K562 (cell line): ENCODE measurements around the gene GLOD4. TPM values are rescaled to one million over a fixed set of nuclear protein-coding genes. Genes with fewer than 3 reads are reported as not detected.

Experiments
- ATAC-seq: fragments of 200-7000 bp; cut with Tn5 transposase; 3 replicates; pipeline ENCODE4 v1.9.1; 2020; ENCODE audit warnings: moderate library complexity
- BruUV-seq: library from RNA; stranded (reverse); fragments of 400-500 nt; replicated peaks from 2 replicates; lab custom pipeline; 2021; lab: Mats Ljungman, UMichigan
- CTCF ChIA-PET: fragments of 300-600 bp; formaldehyde crosslinking; extraction: SDS; loops from one replicate; lab custom pipeline; 2021; ENCODE audit warnings: low intra/inter-chr PET ratio; lab: Yijun Ruan, JAX
- POLR2A ChIA-PET: fragments of 300-600, 350-650 bp; sonication (Branson Sonifier 250); formaldehyde crosslinking; extraction: SDS; loops from one replicate; lab custom pipeline; 2021; ENCODE audit warnings: antibody characterized with exemption, inconsistent platforms; lab: Yijun Ruan, JAX
- DNase-seq, 4 experiments: peaks; one replicate each; pipeline versions ENCODE4 v3.0.0 to v3.0.0-alpha.2; 2011 to 2018; ENCODE audit warnings: low spot score in 3 of 4, mixed read lengths in 3 of 4; ENCODE audit errors: extremely low read depth in 1 of 4
- FAIRE-seq: peaks from 2 replicates; lab custom pipeline; 2011; peaks lifted over from hg19 to GRCh38; lab: Jason Lieb, UNC
- H2AFZ ChIP-seq: 2 replicates; pipeline ENCODE4 v1.6.0; 2011; ENCODE audit warnings: low read depth, low read length, control low read depth, inconsistent platforms
- H3K27ac ChIP-seq: fragments of 200-600 bp; 3 replicates; pipeline ENCODE4 v1.8.0; 2011; ENCODE audit warnings: low read depth, mild to moderate bottlenecking, control low read depth, inconsistent platforms, low read length, moderate library complexity, mixed read lengths; ENCODE audit errors: extremely low read depth
- H3K27me3 ChIP-seq, 2 experiments: fragments of 300-600 bp in 1 of 2; 2 replicates in 1 of 2; 3 replicates in 1 of 2; pipeline versions ENCODE4 v1.6.0 to v1.8.0; 2011; ENCODE audit warnings: inconsistent platforms in 2 of 2, low read length in 2 of 2, mild to moderate bottlenecking in 1 of 2, mixed read lengths in 1 of 2, moderate library complexity in 1 of 2; ENCODE audit not compliant: control insufficient read depth in 2 of 2, insufficient read depth in 2 of 2
- H3K36me3 ChIP-seq: fragments of 300-600 bp; 3 replicates; pipeline ENCODE4 v1.8.0; 2011; ENCODE audit warnings: mild to moderate bottlenecking, low read length, inconsistent platforms; ENCODE audit not compliant: control insufficient read depth, insufficient read depth
- H3K4me1 ChIP-seq, 2 experiments: fragments of 200-600 bp in 1 of 2; replicated peaks in 1 of 2; 2 replicates in 1 of 2; 3 replicates in 1 of 2; pipeline versions ENCODE4 v1.5.1 to v1.8.0; 2011; ENCODE audit warnings: inconsistent platforms in 2 of 2, low read length in 2 of 2, mild to moderate bottlenecking in 1 of 2, mixed read lengths in 1 of 2, moderate library complexity in 1 of 2; ENCODE audit not compliant: control insufficient read depth in 2 of 2, insufficient read depth in 2 of 2
- H3K4me2 ChIP-seq: 2 replicates; pipeline ENCODE4 v1.6.1; 2011; ENCODE audit warnings: low read length, control low read depth, inconsistent platforms, mixed read lengths; ENCODE audit not compliant: insufficient read depth
- H3K4me3 ChIP-seq: fragments of 200-600 bp; sonication (generic), shearing (Covaris generic); 2 replicates; pipeline ENCODE4 v1.5.1; 2016; ENCODE audit warnings: control low read depth, inconsistent platforms
- H3K79me2 ChIP-seq: fragments of 200-600 bp; 3 replicates; pipeline ENCODE4 v1.8.0; 2011; ENCODE audit warnings: low read length, inconsistent platforms; ENCODE audit not compliant: control insufficient read depth, insufficient read depth
- H3K9ac ChIP-seq, 2 experiments: 2 replicates each; pipeline versions ENCODE4 v1.6.0 to v1.6.1; 2011; ENCODE audit warnings: low read depth in 2 of 2, low read length in 2 of 2, control low read depth in 1 of 2, inconsistent platforms in 1 of 2, mild to moderate bottlenecking in 1 of 2, mixed read lengths in 1 of 2; ENCODE audit not compliant: insufficient read depth in 1 of 2
- H3K9me1 ChIP-seq: one replicate; pipeline ENCODE4 v1.6.0; 2011; ENCODE audit warnings: inconsistent platforms, mild to moderate bottlenecking, low read length, moderate library complexity; ENCODE audit not compliant: control insufficient read depth, insufficient read depth
- H3K9me3 ChIP-seq: replicated peaks from 2 replicates; pipeline ENCODE4 v1.5.1; 2011; ENCODE audit warnings: low read depth, low read length, inconsistent platforms; ENCODE audit not compliant: control insufficient read depth, insufficient read depth
- H4K20me1 ChIP-seq: replicated peaks from 2 replicates; pipeline ENCODE4 v1.6.1; 2011; ENCODE audit warnings: low read length, inconsistent platforms, mixed read lengths; ENCODE audit not compliant: control insufficient read depth, insufficient read depth
- CHCHD3 ChIP-seq: fragments of 250-450 bp; sonication (Bioruptor Pico); IDR thresholded peaks from 2 replicates; pipeline ENCODE4 v2.1.2; 2022; ENCODE audit warnings: mild to moderate bottlenecking
- CHD1 ChIP-seq: fragments of 200-600 bp; sonication (generic); IDR thresholded peaks from one replicate; pipeline ENCODE4 v1.6.1; 2012; ENCODE audit warnings: mild to moderate bottlenecking, moderate library complexity, low read length, inconsistent platforms
- MCM3 ChIP-seq: fragments of 450-650 bp; IDR thresholded peaks from 2 replicates; pipeline ENCODE4 v1.6.1; 2016
- MXI1 ChIP-seq: IDR thresholded peaks from 2 replicates; pipeline ENCODE4 v1.6.1; 2011; ENCODE audit warnings: low read depth, mild to moderate bottlenecking, improper control_type of control experiment, low read length
- TAF15 ChIP-seq: fragments of 200-400 bp; formaldehyde crosslinking; IDR thresholded peaks from 2 replicates; pipeline ENCODE4 v1.6.1; 2017; ENCODE audit warnings: mild to moderate bottlenecking, low read depth, low read length, moderate library complexity
- ZNF253 ChIP-seq: fragments of 250-450 bp; sonication (Bioruptor Pico); conservative IDR thresholded peaks from 2 replicates; pipeline ENCODE4 v1.6.1; 2021; ENCODE audit warnings: mild to moderate bottlenecking
- WGBS: fragments of 100-300 bp; shearing (Covaris generic); methylation state at CpG from one replicate; pipeline ENCODE4 v1.1.6; 2016; ENCODE audit warnings: low coverage, mixed read lengths; ENCODE audit not compliant: insufficient coverage; ENCODE audit errors: missing lambda C conversion rate; 5-methylcytosine and 5-hydroxymethylcytosine counted together
- in situ Hi-C: fragments of 300-500 bp; cut with MboI; formaldehyde crosslinking; loops from 4 replicates; pipeline ENCODE4 v1.15.0; 2018; ENCODE audit warnings: inconsistent platforms, mixed read lengths
- intact Hi-C: fragments of 100-400 bp; cut with micrococcal nuclease; formaldehyde crosslinking; loops from 2 replicates; pipeline ENCODE4 v1.14.2; 2022
- polyA plus RNA-seq, 8 experiments: library from polyadenylated mRNA; depleted of rRNA in 4 of 8; stranded (reverse) in 5 of 8; unstranded in 3 of 8; fragments of >200 nt; fragmentation: Nextera tagmentation in 2 of 8; fragmentation: Illumina TruSeq in 1 of 8; extraction: Ambion mirVana in 2 of 8; extraction: Trizol in 1 of 8; gene quantifications; 2 replicates each; pipeline versions ENCODE4 v1.2.1 to v1.2.3, GENCODE V29; 2011 to 2014; ENCODE audit warnings: inconsistent platforms in 1 of 8, missing spikeins in 1 of 8
- total RNA-seq, 7 experiments: library from RNA; depleted of rRNA in 6 of 7; stranded (reverse); fragments of >200 nt in 6 of 7; fragmentation: Illumina TruSeq in 2 of 7; extraction: Trizol in 2 of 7; gene quantifications; 2 replicates each; pipeline versions ENCODE4 v1.2.1 to v1.2.3, GENCODE V29; 2011 to 2021; ENCODE audit warnings: low replicate concordance in 1 of 7
- TF ChIP-seq, protein P1 (sequence below): IDR thresholded peaks from 2 replicates; pipeline ENCODE4 v1.6.1; 2011; ENCODE audit warnings: borderline replicate concordance, low read depth, mild to moderate bottlenecking, moderate library complexity, low read length; ENCODE audit not compliant: insufficient read depth, poor library complexity, severe bottlenecking
- TF ChIP-seq, protein P2 (sequence below): sonication (generic); formaldehyde crosslinking; IDR thresholded peaks from 2 replicates; pipeline ENCODE4 v1.8.1; 2023; ENCODE audit warnings: mild to moderate bottlenecking, missing genetic modification reagents
- TF ChIP-seq, protein P3 (sequence below): fragments of 450-650 bp; formaldehyde crosslinking; IDR thresholded peaks from 2 replicates; pipeline ENCODE4 v1.4.0; 2022; ENCODE audit warnings: missing genetic modification characterization
- TF ChIP-seq, protein P4 (sequence below): fragments of 450-650 bp; formaldehyde crosslinking; IDR thresholded peaks from 2 replicates; pipeline ENCODE4 v1.4.0; 2022; ENCODE audit warnings: missing genetic modification characterization
- TF ChIP-seq, protein P5 (sequence below), 3 experiments: IDR thresholded peaks in 2 of 3; conservative IDR thresholded peaks in 1 of 3; 2 replicates each; pipeline ENCODE4 v1.5.1; 2011 to 2012; ENCODE audit warnings: low read length in 3 of 3, mild to moderate bottlenecking in 3 of 3, control low read depth in 2 of 3, improper control_type of control experiment in 1 of 3, inconsistent platforms in 1 of 3, low read depth in 1 of 3, mixed read lengths in 1 of 3, moderate library complexity in 1 of 3; ENCODE audit not compliant: insufficient read depth in 2 of 3

The GLOD4 gene
- total and polyA plus RNA-seq, 9 of the 15 experiments (the other 6 are each of a cell fraction or from before 2014, with no cell fraction given): 52.0 to 109 (median 64.9) TPM

DNA sequence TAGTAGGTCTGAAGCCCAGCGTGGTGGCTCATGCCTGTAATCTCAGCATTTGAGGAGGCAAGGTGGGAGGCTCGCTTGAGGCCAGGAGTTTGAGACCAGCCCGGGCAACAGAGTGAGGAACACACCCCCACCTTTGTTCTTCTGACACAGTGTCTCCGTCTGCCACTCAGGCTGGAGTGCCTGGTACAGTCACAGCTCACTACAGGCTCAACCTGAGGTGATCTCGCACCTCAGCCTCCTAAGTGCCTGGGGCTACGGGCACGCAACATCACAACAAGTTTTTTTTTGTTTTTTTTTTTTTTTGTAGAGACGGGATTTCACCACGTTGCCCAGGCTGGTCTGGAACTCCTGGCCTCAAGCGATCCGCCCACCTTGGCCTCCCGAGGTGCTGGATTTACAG lies 56.3 kb downstream of the GLOD4 start:
- H2AFZ ChIP-seq: no peak overlapping the region
- CTCF ChIA-PET: no interaction called here
- TF ChIP-seq, protein P1, sequence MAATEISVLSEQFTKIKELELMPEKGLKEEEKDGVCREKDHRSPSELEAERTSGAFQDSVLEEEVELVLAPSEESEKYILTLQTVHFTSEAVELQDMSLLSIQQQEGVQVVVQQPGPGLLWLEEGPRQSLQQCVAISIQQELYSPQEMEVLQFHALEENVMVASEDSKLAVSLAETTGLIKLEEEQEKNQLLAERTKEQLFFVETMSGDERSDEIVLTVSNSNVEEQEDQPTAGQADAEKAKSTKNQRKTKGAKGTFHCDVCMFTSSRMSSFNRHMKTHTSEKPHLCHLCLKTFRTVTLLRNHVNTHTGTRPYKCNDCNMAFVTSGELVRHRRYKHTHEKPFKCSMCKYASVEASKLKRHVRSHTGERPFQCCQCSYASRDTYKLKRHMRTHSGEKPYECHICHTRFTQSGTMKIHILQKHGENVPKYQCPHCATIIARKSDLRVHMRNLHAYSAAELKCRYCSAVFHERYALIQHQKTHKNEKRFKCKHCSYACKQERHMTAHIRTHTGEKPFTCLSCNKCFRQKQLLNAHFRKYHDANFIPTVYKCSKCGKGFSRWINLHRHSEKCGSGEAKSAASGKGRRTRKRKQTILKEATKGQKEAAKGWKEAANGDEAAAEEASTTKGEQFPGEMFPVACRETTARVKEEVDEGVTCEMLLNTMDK: no peak
- no peak for TF ChIP-seq MCM3
- TF ChIP-seq CHD1: no peak
- TF ChIP-seq, protein P2, sequence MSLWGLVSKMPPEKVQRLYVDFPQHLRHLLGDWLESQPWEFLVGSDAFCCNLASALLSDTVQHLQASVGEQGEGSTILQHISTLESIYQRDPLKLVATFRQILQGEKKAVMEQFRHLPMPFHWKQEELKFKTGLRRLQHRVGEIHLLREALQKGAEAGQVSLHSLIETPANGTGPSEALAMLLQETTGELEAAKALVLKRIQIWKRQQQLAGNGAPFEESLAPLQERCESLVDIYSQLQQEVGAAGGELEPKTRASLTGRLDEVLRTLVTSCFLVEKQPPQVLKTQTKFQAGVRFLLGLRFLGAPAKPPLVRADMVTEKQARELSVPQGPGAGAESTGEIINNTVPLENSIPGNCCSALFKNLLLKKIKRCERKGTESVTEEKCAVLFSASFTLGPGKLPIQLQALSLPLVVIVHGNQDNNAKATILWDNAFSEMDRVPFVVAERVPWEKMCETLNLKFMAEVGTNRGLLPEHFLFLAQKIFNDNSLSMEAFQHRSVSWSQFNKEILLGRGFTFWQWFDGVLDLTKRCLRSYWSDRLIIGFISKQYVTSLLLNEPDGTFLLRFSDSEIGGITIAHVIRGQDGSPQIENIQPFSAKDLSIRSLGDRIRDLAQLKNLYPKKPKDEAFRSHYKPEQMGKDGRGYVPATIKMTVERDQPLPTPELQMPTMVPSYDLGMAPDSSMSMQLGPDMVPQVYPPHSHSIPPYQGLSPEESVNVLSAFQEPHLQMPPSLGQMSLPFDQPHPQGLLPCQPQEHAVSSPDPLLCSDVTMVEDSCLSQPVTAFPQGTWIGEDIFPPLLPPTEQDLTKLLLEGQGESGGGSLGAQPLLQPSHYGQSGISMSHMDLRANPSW (CRISPR knock-in tag): no peak
- TF ChIP-seq TAF15: no peak
- no peak for TF ChIP-seq ZNF253 (CRISPR knock-in tag)
- no peak for TF ChIP-seq CHCHD3 (CRISPR knock-in tag)
- TF ChIP-seq, protein P3, sequence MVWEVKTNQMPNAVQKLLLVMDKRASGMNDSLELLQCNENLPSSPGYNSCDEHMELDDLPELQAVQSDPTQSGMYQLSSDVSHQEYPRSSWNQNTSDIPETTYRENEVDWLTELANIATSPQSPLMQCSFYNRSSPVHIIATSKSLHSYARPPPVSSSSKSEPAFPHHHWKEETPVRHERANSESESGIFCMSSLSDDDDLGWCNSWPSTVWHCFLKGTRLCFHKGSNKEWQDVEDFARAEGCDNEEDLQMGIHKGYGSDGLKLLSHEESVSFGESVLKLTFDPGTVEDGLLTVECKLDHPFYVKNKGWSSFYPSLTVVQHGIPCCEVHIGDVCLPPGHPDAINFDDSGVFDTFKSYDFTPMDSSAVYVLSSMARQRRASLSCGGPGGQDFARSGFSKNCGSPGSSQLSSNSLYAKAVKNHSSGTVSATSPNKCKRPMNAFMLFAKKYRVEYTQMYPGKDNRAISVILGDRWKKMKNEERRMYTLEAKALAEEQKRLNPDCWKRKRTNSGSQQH (CRISPR knock-in tag): no peak
- TF ChIP-seq, protein P4, sequence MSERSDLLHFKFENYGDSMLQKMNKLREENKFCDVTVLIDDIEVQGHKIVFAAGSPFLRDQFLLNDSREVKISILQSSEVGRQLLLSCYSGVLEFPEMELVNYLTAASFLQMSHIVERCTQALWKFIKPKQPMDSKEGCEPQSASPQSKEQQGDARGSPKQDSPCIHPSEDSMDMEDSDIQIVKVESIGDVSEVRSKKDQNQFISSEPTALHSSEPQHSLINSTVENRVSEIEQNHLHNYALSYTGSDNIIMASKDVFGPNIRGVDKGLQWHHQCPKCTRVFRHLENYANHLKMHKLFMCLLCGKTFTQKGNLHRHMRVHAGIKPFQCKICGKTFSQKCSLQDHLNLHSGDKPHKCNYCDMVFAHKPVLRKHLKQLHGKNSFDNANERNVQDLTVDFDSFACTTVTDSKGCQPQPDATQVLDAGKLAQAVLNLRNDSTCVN (CRISPR knock-in tag): no peak
- TF ChIP-seq MXI1: no peak
- TF ChIP-seq, protein P5, sequence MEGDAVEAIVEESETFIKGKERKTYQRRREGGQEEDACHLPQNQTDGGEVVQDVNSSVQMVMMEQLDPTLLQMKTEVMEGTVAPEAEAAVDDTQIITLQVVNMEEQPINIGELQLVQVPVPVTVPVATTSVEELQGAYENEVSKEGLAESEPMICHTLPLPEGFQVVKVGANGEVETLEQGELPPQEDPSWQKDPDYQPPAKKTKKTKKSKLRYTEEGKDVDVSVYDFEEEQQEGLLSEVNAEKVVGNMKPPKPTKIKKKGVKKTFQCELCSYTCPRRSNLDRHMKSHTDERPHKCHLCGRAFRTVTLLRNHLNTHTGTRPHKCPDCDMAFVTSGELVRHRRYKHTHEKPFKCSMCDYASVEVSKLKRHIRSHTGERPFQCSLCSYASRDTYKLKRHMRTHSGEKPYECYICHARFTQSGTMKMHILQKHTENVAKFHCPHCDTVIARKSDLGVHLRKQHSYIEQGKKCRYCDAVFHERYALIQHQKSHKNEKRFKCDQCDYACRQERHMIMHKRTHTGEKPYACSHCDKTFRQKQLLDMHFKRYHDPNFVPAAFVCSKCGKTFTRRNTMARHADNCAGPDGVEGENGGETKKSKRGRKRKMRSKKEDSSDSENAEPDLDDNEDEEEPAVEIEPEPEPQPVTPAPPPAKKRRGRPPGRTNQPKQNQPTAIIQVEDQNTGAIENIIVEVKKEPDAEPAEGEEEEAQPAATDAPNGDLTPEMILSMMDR (IDR thresholded peaks at IDR 0.05 in 2 of 3, conservative IDR thresholded peaks at IDR 0.05 in 1 of 3; ENCODE audit: insufficient read depth in 2 of 3, low read depth in 1 of 3, low read length in 3 of 3): no peak
- 70% methylated on average over 10 of the region's 12 CpGs for WGBS
- no peaks in the 10 kb centered on the region for H4K20me1 ChIP-seq
- H3K4me2 ChIP-seq: no peak overlapping the region
- ATAC-seq: no peak
- H3K27ac ChIP-seq: no peak overlapping the region
- intact Hi-C loops (no loop called here), in situ Hi-C loops (no loop called here)
- no peaks in the 10 kb centered on the region; a peak in 2 of 5 replicates for H3K4me1 ChIP-seq
- no peaks in the 10 kb centered on the region for H3K9me1 ChIP-seq
- POLR2A ChIA-PET: interaction anchor here (0.6 kb wide), 1 partner anchor 22 kb away, joined by 3 read pairs; no protein-coding TSS in a partner anchor
- no peaks in the 10 kb centered on the region for H3K9me3 ChIP-seq
- FAIRE-seq: no peak
- no peaks in the 10 kb centered on the region for H3K36me3 ChIP-seq
- H3K27me3 ChIP-seq: no peaks in the 10 kb centered on the region
- no peaks in the 10 kb centered on the region for H3K79me2 ChIP-seq
- DNase-seq: no peak
- no peak overlapping the region for H3K4me3 ChIP-seq
- no peak overlapping the region; a peak in 1 of 4 replicates for H3K9ac ChIP-seq
- BruUV-seq: no TSS peak
